HepG2 (cell line): ENCODE data around the gene NFATC2. TPM values are rescaled to one million over a fixed set of nuclear protein-coding genes. Genes with fewer than 3 reads are reported as not detected.

ENCODE experiments used
- AGO1 ChIP-seq: fragments of 200-400 bp; formaldehyde crosslinking; IDR thresholded peaks from 2 replicates; pipeline ENCODE4 v1.6.1; 2017; ENCODE audit warnings: mild to moderate bottlenecking, low read depth, low read length, moderate library complexity; ENCODE audit not compliant: poor library complexity, severe bottlenecking
- BATF2 ChIP-seq: sonication (generic); formaldehyde crosslinking; IDR thresholded peaks from 2 replicates; pipeline ENCODE4 v1.8.0; 2022; ENCODE audit warnings: mild to moderate bottlenecking, missing genetic modification reagents, moderate library complexity
- CAMTA2 ChIP-seq: sonication (generic); formaldehyde crosslinking; IDR thresholded peaks from 2 replicates; pipeline ENCODE4 v1.4.0; 2020; ENCODE audit warnings: mild to moderate bottlenecking, missing genetic modification reagents, borderline replicate concordance
- CCAR2 ChIP-seq: fragments of 200-400 bp; formaldehyde crosslinking; optimal IDR thresholded peaks from 2 replicates; pipeline ENCODE3; 2018; ENCODE audit warnings: low read depth, mild to moderate bottlenecking, low read length, moderate library complexity
- E2F2 ChIP-seq: sonication (generic); formaldehyde crosslinking; IDR thresholded peaks from 2 replicates; pipeline ENCODE4 v1.4.0; 2020; ENCODE audit warnings: missing genetic modification reagents, borderline replicate concordance
- HMGXB4 ChIP-seq, 2 experiments: sonication (generic) in 1 of 2; formaldehyde crosslinking in 1 of 2; IDR thresholded peaks; 2 replicates each; pipeline versions ENCODE4 v1.4.0 to v1.6.1; 2018 to 2020; ENCODE audit warnings: missing genetic modification reagents in 2 of 2, borderline replicate concordance in 1 of 2, low read depth in 1 of 2, mild to moderate bottlenecking in 1 of 2, missing biosample characterization in 1 of 2
- KDM5B ChIP-seq: sonication (generic); formaldehyde crosslinking; IDR thresholded peaks from 2 replicates; pipeline ENCODE4 v1.4.0; 2020; ENCODE audit warnings: missing genetic modification reagents, mild to moderate bottlenecking, borderline replicate concordance
- KDM6A ChIP-seq: IDR thresholded peaks from 2 replicates; pipeline ENCODE4 v1.6.1; 2016; ENCODE audit warnings: low read depth
- KMT2A ChIP-seq: sonication (generic); formaldehyde crosslinking; IDR thresholded peaks from 2 replicates; pipeline ENCODE4 v1.4.0; 2020; ENCODE audit warnings: missing genetic modification reagents
- NCOA2 ChIP-seq: sonication (generic); formaldehyde crosslinking; IDR thresholded peaks from 2 replicates; pipeline ENCODE4 v1.8.0; 2022; ENCODE audit warnings: inconsistent platforms
- NFE2L2 ChIP-seq: fragments of 150-350 bp; IDR thresholded peaks from 2 replicates; pipeline ENCODE4 v1.6.1; 2014; ENCODE audit warnings: low read length
- NFIC ChIP-seq: IDR thresholded peaks from 2 replicates; pipeline ENCODE4 v1.6.1; 2012; ENCODE audit warnings: mild to moderate bottlenecking, low read length, inconsistent platforms
- PCBP1 ChIP-seq: fragments of 200-400 bp; formaldehyde crosslinking; IDR thresholded peaks from 2 replicates; pipeline ENCODE4 v1.6.1; 2017; ENCODE audit warnings: mild to moderate bottlenecking, low read depth, low read length, borderline replicate concordance
- PCBP2 ChIP-seq: fragments of 200-400 bp; formaldehyde crosslinking; optimal IDR thresholded peaks from 2 replicates; pipeline ENCODE3; 2018; ENCODE audit warnings: low read length, low read depth; ENCODE audit not compliant: poor library complexity, severe bottlenecking
- POLR2AphosphoS2 ChIP-seq: IDR thresholded peaks from 2 replicates; pipeline ENCODE4 v1.6.1; 2011; ENCODE audit warnings: low read depth, low read length, improper control_type of control experiment
- RFX3 ChIP-seq: IDR thresholded peaks from 2 replicates; pipeline ENCODE4 v1.6.1; 2016; ENCODE audit warnings: missing biosample characterization, missing genetic modification reagents
- TAF1 ChIP-seq: sonication (generic); formaldehyde crosslinking; IDR thresholded peaks from 2 replicates; pipeline ENCODE4 v1.4.0; 2020; ENCODE audit warnings: missing genetic modification reagents
- ZNF362 ChIP-seq: sonication (generic); formaldehyde crosslinking; IDR thresholded peaks from 2 replicates; pipeline ENCODE4 v1.4.0; 2020; ENCODE audit warnings: missing genetic modification reagents, mild to moderate bottlenecking, borderline replicate concordance
- ZNF563 ChIP-seq: sonication (generic); formaldehyde crosslinking; IDR thresholded peaks from 2 replicates; pipeline ENCODE4 v1.8.0; 2022; ENCODE audit warnings: mild to moderate bottlenecking, moderate library complexity, missing genetic modification reagents
- ZNF569 ChIP-seq: sonication (generic); formaldehyde crosslinking; IDR thresholded peaks from 2 replicates; pipeline ENCODE4 v1.5.0; 2020; ENCODE audit warnings: mild to moderate bottlenecking, missing genetic modification reagents, moderate library complexity, borderline replicate concordance
- ZNF570 ChIP-seq: sonication (generic); formaldehyde crosslinking; IDR thresholded peaks from 2 replicates; pipeline ENCODE4 v1.4.0; 2020; ENCODE audit warnings: mild to moderate bottlenecking, missing genetic modification reagents, borderline replicate concordance
- ZNF589 ChIP-seq: sonication (generic); formaldehyde crosslinking; conservative IDR thresholded peaks from 2 replicates; pipeline ENCODE4 v1.8.0; 2022; ENCODE audit warnings: mild to moderate bottlenecking, moderate library complexity, missing genetic modification reagents
- ZNF691 ChIP-seq: sonication (generic); formaldehyde crosslinking; IDR thresholded peaks from 2 replicates; pipeline ENCODE4 v1.4.0; 2020; ENCODE audit warnings: missing genetic modification reagents, low read depth, mild to moderate bottlenecking, borderline replicate concordance
- polyA plus RNA-seq, 8 experiments: library from polyadenylated mRNA; depleted of rRNA in 3 of 8; stranded (reverse) in 7 of 8; unstranded in 1 of 8; fragments of >200 nt; fragmentation: Illumina TruSeq in 4 of 8; extraction: Trizol in 4 of 8; gene quantifications; 2 replicates each; pipeline versions ENCODE4 v1.2.1 to v1.2.3, GENCODE V29; 2011 to 2016; ENCODE audit warnings: low read depth in 4 of 8, missing spikeins in 1 of 8, mixed read lengths in 1 of 8; ENCODE audit not compliant: insufficient read depth in 1 of 8
- total RNA-seq, 5 experiments: library from RNA; depleted of rRNA; stranded (reverse); fragments of >200 nt; fragmentation: Illumina TruSeq; extraction: Trizol; gene quantifications; 2 replicates each; pipeline ENCODE4 v1.2.3, GENCODE V29; 2016; ENCODE audit warnings: low read depth in 1 of 5

NFATC2 gene
- total and polyA plus RNA-seq, 2 of the 13 experiments (the other 11 are each of a cell fraction or from before 2014, with no cell fraction given), result 1.9 to 3.3 TPM

- peak; percentile 34 to 64; a peak in 1 of 4 replicates for TF ChIP-seq HMGXB4 (CRISPR knock-in tag; IDR thresholded peaks at IDR 0.05; ENCODE audit: borderline replicate concordance in 1 of 2, low read depth in 1 of 2)
- no peak for TF ChIP-seq ZNF569
- peak; percentile 96 for TF ChIP-seq ZNF691 (CRISPR knock-in tag)
- no peak for TF ChIP-seq CCAR2
- no peak for TF ChIP-seq RFX3 (CRISPR knock-in tag)
- peak; percentile 80; the same call in 1 of the 2 replicates for TF ChIP-seq KMT2A (CRISPR knock-in tag)
- no peak; the same call in 1 of the 2 replicates for TF ChIP-seq KDM5B (CRISPR knock-in tag)
- no peak for TF ChIP-seq BATF2 (CRISPR knock-in tag)
- TF ChIP-seq POLR2AphosphoS2, result no peak
- TF ChIP-seq NFE2L2, result no peak
- TF ChIP-seq PCBP1, result no peak
- TF ChIP-seq KDM6A (CRISPR knock-in tag), result peak; percentile 91
- TF ChIP-seq ZNF362 (CRISPR knock-in tag), result peak; percentile 67; the same call in 1 of the 2 replicates
- peak; percentile 48; the same call in 1 of the 2 replicates for TF ChIP-seq NCOA2 (CRISPR knock-in tag)
- no peak for TF ChIP-seq CAMTA2 (CRISPR knock-in tag)
- TF ChIP-seq PCBP2, result no peak
- TF ChIP-seq NFIC, result no peak
- TF ChIP-seq AGO1, result no peak
- no peak for TF ChIP-seq ZNF589 (CRISPR knock-in tag)
- TF ChIP-seq E2F2, result no peak
- no peak for TF ChIP-seq ZNF563 (CRISPR knock-in tag)
- no peak; the same call in 1 of the 2 replicates for TF ChIP-seq TAF1 (CRISPR knock-in tag)
- no peak for TF ChIP-seq ZNF570 (CRISPR knock-in tag)
These were observed 1.1 kb downstream of the NFATC2 start (continued) for GRCh38 chr20:51541189-51542032.
